Measurements from ENCODE around the gene CGNL1.

CGNL1 gene

GRCh38 chr15:57461541-57461940 lies 85.2 kb downstream of the CGNL1 start:
- H3K27me3 Mint-ChIP-seq: no peaks in the 10 kb centered on the region
- H3K4me3 Mint-ChIP-seq: no peak overlapping the region
- H3K4me1 Mint-ChIP-seq (ENCODE audit: low read depth): no peaks in the 10 kb centered on the region
- H3K9me3 Mint-ChIP-seq (ENCODE audit: low read depth): no peaks in the 10 kb centered on the region
- H3K36me3 Mint-ChIP-seq: no peaks in the 10 kb centered on the region
- no peak overlapping the region for H3K27ac Mint-ChIP-seq

DNA sequence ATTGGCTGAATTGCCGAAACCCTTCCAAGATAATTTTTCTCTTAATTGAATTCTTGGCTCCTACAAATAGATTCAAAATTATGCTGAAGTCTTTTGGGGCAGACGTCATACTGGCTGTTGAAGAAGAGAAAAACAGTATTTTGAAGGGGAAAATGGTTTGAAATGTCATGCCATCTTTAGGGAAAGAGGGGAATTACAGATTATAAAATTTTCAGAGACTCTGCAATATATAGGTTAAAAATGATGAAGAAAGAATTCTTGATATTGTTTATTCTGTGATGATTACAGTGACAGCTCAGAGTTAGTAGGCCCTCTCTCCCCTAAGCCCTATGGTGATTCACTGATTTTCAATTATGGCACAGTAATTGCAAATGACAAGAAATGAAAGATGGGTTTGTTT lies 86.1 kb downstream of the CGNL1 start:
- no peaks in the 10 kb centered on the region for H3K36me3 Mint-ChIP-seq
- H3K4me3 Mint-ChIP-seq: no peak overlapping the region
- no peaks in the 10 kb centered on the region for H3K4me1 Mint-ChIP-seq (ENCODE audit: low read depth)
- no peaks in the 10 kb centered on the region for H3K9me3 Mint-ChIP-seq (ENCODE audit: low read depth)
- peaks cover 4% of the 10 kb centered on the region for H3K27me3 Mint-ChIP-seq
- H3K27ac Mint-ChIP-seq: no peak overlapping the region

DNA sequence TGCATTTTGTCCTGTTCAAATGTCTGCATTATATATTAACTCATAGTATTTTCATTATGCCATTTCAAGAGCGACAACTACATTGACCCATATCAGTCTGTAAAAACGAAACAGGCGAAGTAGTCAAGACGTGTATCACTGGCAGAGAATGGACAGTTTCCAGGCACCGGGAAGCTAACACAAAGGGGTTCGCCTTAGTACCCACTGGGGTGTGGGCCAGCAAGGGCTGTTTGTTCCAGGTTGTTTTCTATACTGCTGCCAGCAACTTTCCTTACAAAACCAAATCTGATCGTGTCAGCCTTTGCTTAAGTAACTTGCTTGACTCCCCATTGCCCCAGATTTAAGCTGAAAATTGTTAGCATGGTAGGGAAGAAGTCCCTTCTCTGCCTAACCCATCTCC lies 87.1 kb downstream of the CGNL1 start:
- Mint-ChIP-seq H3K27ac (no peak overlapping the region), H3K36me3 (no peaks in the 10 kb centered on the region), H3K9me3 (ENCODE audit: low read depth) (no peaks in the 10 kb centered on the region), H3K27me3 (peaks cover 5% of the 10 kb centered on the region), H3K4me3 (no peak overlapping the region), H3K4me1 (ENCODE audit: low read depth) (no peaks in the 10 kb centered on the region)

- no peaks in the 10 kb centered on the region for H3K36me3 Mint-ChIP-seq
- no peak overlapping the region for H3K27ac Mint-ChIP-seq
- no peaks in the 10 kb centered on the region for H3K4me1 Mint-ChIP-seq (ENCODE audit: low read depth)
- no peaks in the 10 kb centered on the region for H3K9me3 Mint-ChIP-seq (ENCODE audit: low read depth)
- peaks cover 11% of the 10 kb centered on the region for H3K27me3 Mint-ChIP-seq
- no peak overlapping the region for H3K4me3 Mint-ChIP-seq
Observed at GRCh38 chr15:57464480-57464879, 88.2 kb downstream of the CGNL1 start.

DNA sequence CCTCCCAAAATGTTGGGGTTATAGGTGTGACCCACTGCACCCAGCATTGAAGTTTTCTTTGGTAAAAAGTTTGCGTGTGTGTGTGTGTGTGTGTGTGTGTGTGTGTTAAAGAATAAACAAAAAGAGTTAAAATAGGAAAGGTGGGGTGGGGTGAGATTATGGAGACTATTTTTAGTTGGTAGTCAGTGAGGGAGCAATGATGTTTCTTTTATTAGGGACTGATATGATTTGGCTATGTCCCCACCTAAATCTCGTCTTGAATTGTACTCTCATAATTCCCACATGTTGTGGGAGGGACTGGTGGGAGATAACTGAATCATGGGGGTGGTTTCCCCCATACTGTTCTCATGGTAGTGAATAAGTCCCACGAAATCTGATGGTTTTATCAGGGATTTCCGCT lies 92.2 kb downstream of the CGNL1 start:
- H3K27me3 Mint-ChIP-seq: peaks cover 26% of the 10 kb centered on the region
- H3K4me3 Mint-ChIP-seq: no peak overlapping the region
- H3K9me3 Mint-ChIP-seq (ENCODE audit: low read depth): no peaks in the 10 kb centered on the region
- no peaks in the 10 kb centered on the region for H3K4me1 Mint-ChIP-seq (ENCODE audit: low read depth)
- H3K27ac Mint-ChIP-seq: no peak overlapping the region
- no peaks in the 10 kb centered on the region for H3K36me3 Mint-ChIP-seq

GRCh38 chr15:57470543-57470942 lies 94.2 kb downstream of the CGNL1 start:
- H3K27me3 Mint-ChIP-seq: peaks cover 32% of the 10 kb centered on the region
- H3K36me3 Mint-ChIP-seq: no peaks in the 10 kb centered on the region
- no peaks in the 10 kb centered on the region for H3K9me3 Mint-ChIP-seq (ENCODE audit: low read depth)
- H3K4me3 Mint-ChIP-seq: no peak overlapping the region
- H3K27ac Mint-ChIP-seq: no peak overlapping the region
- H3K4me1 Mint-ChIP-seq (ENCODE audit: low read depth): no peaks in the 10 kb centered on the region

GRCh38 chr15:57472861-57473260 lies 96.6 kb downstream of the CGNL1 start:
- H3K27me3 Mint-ChIP-seq: peaks cover 35% of the 10 kb centered on the region
- H3K9me3 Mint-ChIP-seq (ENCODE audit: low read depth): no peaks in the 10 kb centered on the region
- no peak overlapping the region for H3K27ac Mint-ChIP-seq
- H3K4me1 Mint-ChIP-seq (ENCODE audit: low read depth): no peaks in the 10 kb centered on the region
- no peak overlapping the region for H3K4me3 Mint-ChIP-seq
- no peaks in the 10 kb centered on the region for H3K36me3 Mint-ChIP-seq

DNA sequence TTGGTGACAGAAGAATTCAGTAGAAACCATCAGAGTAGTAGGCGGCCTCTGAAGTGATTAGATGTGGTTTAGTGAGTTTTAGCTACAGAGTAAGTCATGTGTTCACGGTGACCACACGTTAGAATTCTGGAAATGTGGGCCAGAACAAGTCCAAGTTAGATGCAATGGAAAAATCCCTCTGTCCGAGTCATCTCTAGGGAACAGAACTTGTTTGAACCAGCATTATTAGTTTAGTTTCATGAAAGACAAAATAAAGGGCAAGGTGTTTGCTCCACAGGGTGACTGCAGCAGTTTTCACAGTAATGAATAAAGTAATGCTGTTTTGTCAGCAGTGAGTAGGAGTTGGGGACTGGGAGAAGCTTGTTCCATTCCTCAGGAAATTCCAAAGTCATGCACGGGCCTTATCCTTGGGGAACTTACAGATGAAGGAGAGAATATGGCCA lies 100.2 kb downstream of the CGNL1 start:
- Mint-ChIP-seq H3K4me3 (no peak overlapping the region), H3K4me1 (ENCODE audit: low read depth) (no peaks in the 10 kb centered on the region), H3K36me3 (no peaks in the 10 kb centered on the region), H3K27me3 (peaks cover 23% of the 10 kb centered on the region), H3K27ac (no peak overlapping the region), H3K9me3 (ENCODE audit: low read depth) (no peaks in the 10 kb centered on the region)

GRCh38 chr15:57477736-57478522 lies 101.6 kb downstream of the CGNL1 start:
- H3K4me3 Mint-ChIP-seq: no peak overlapping the region
- no peaks in the 10 kb centered on the region for H3K9me3 Mint-ChIP-seq (ENCODE audit: low read depth)
- no peak overlapping the region for H3K27ac Mint-ChIP-seq
- peaks cover 15% of the 10 kb centered on the region for H3K27me3 Mint-ChIP-seq
- H3K4me1 Mint-ChIP-seq (ENCODE audit: low read depth): no peaks in the 10 kb centered on the region
- no peaks in the 10 kb centered on the region for H3K36me3 Mint-ChIP-seq

GRCh38 chr15:57479005-57479404 lies 102.7 kb downstream of the CGNL1 start:
- H3K4me1 Mint-ChIP-seq (ENCODE audit: low read depth): no peaks in the 10 kb centered on the region
- peaks cover 15% of the 10 kb centered on the region for H3K27me3 Mint-ChIP-seq
- no peaks in the 10 kb centered on the region for H3K9me3 Mint-ChIP-seq (ENCODE audit: low read depth)
- no peaks in the 10 kb centered on the region for H3K36me3 Mint-ChIP-seq
- no peak overlapping the region for H3K4me3 Mint-ChIP-seq
- H3K27ac Mint-ChIP-seq: no peak overlapping the region

DNA sequence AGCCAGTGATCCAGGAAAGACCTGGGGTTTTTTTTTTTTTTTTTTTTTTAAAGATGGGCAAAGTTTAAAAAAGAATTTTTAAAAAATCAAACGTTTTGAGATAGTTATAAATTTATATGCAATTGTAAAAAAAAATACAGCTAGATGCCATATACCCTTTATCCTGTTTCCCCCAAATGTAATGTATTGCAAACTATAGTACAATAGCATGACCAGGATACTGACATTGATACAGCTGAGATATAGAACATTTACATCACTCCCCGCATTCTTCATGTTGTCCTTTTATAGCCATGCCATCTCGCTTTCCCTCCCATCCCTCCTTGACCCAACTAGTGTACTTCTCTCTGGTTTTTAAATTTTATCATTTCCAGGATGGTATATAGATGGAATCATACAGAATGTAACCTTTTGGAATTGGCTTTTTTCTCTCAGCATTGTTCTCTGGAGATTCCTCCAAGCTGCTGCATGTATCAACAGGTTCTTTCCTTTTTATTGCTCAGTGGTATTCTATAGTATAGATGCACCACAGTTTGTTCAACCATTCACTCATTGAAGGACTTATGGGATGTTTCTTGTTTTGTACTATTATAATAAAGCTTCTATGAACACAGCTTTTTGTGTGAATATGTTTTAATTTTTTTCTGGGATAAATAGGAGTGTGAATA lies 104.9 kb downstream of the CGNL1 start:
- H3K27me3 Mint-ChIP-seq: peaks cover 5% of the 10 kb centered on the region
- no peaks in the 10 kb centered on the region for H3K9me3 Mint-ChIP-seq (ENCODE audit: low read depth)

GRCh38 chr15:57485869-57486268 lies 109.6 kb downstream of the CGNL1 start:
- Mint-ChIP-seq H3K36me3 (no peaks in the 10 kb centered on the region), H3K4me3 (no peak overlapping the region), H3K4me1 (ENCODE audit: low read depth) (no peaks in the 10 kb centered on the region), H3K27me3 (peaks cover 16% of the 10 kb centered on the region), H3K27ac (no peak overlapping the region), H3K9me3 (ENCODE audit: low read depth) (no peaks in the 10 kb centered on the region)

More for the DNA sequence above, 104.9 kb downstream of the CGNL1 start:
- no peaks in the 10 kb centered on the region for H3K36me3 Mint-ChIP-seq
- H3K27ac Mint-ChIP-seq: no peak overlapping the region
- H3K4me3 Mint-ChIP-seq: no peak overlapping the region
- H3K4me1 Mint-ChIP-seq (ENCODE audit: low read depth): no peaks in the 10 kb centered on the region

DNA sequence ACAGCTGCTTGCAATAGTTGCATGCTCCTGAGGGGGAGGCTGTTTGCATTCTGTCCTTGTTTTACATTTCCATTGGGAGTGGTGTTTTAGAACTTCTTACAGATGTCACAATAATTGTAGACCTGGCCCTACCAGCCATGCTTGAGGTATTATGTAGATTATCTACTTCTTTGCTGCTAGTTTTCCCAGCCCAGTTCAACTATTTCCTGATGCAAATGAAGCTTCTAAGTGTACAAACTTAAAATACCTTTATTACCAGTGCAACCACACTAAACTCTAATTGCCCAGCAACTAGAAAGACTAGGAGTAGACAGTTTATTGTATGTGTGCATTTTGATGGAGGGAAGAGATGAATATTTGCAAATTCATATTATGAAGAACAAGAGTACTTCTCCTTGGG lies 110.5 kb downstream of the CGNL1 start:
- H3K9me3 Mint-ChIP-seq (ENCODE audit: low read depth): no peaks in the 10 kb centered on the region
- no peak overlapping the region for H3K27ac Mint-ChIP-seq
- no peaks in the 10 kb centered on the region for H3K4me1 Mint-ChIP-seq (ENCODE audit: low read depth)
- H3K36me3 Mint-ChIP-seq: no peaks in the 10 kb centered on the region
- H3K27me3 Mint-ChIP-seq: peaks cover 20% of the 10 kb centered on the region
- no peak overlapping the region for H3K4me3 Mint-ChIP-seq

DNA sequence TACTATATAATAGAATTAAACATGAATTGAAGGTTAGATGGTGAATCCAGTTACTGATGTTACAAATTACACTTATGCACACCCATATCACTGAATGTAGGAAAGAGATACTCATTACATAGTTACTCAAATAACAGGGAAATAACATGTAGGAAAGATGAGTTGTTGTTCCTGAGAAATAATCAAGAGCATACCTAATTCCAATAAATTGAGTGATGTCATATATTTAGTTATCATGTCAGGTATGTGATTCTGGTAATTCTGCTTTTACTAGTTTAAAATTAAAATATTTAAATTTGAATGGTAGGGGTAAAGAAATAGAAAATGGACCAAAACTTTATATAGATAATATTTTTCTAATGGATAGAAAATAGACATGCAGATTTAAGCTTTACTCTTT lies 112.8 kb downstream of the CGNL1 start:
- Mint-ChIP-seq H3K27me3 (peaks cover 20% of the 10 kb centered on the region), H3K9me3 (ENCODE audit: low read depth) (no peaks in the 10 kb centered on the region), H3K4me3 (no peak overlapping the region), H3K4me1 (ENCODE audit: low read depth) (no peaks in the 10 kb centered on the region), H3K27ac (no peak overlapping the region), H3K36me3 (no peaks in the 10 kb centered on the region)

- Mint-ChIP-seq H3K4me3 (no peak overlapping the region), H3K36me3 (no peaks in the 10 kb centered on the region), H3K4me1 (ENCODE audit: low read depth) (no peaks in the 10 kb centered on the region), H3K9me3 (ENCODE audit: low read depth) (no peaks in the 10 kb centered on the region), H3K27ac (no peak overlapping the region), H3K27me3 (peaks cover 5% of the 10 kb centered on the region)
Observed at GRCh38 chr15:57493351-57493750, 117.0 kb downstream of the CGNL1 start.

GRCh38 chr15:57494581-57494980 lies 118.3 kb downstream of the CGNL1 start:
- Mint-ChIP-seq H3K4me1 (ENCODE audit: low read depth) (no peaks in the 10 kb centered on the region), H3K9me3 (ENCODE audit: low read depth) (no peaks in the 10 kb centered on the region), H3K27ac (no peak overlapping the region), H3K36me3 (no peaks in the 10 kb centered on the region), H3K27me3 (peaks cover 7% of the 10 kb centered on the region), H3K4me3 (no peak overlapping the region)
